ENCODE results near the gene CDYL. TPM values are rescaled to one million over a fixed set of nuclear protein-coding genes. Genes with fewer than 3 reads are reported as not detected.

CDYL gene
- total RNA-seq, 1 donor from 2014 or later = 31.8 TPM

- no peak for ATAC-seq
- intact Hi-C loops (cut with micrococcal nuclease) = no loop called here
- no peak for DNase-seq
Observed at GRCh38 chr6:4899249-4900034, 123.2 kb downstream of the CDYL start.

- ATAC-seq = no peak
- intact Hi-C loops (cut with micrococcal nuclease) = no loop called here
- no peak for DNase-seq
Observed at GRCh38 chr6:4901386-4902061, 125.3 kb downstream of the CDYL start.

DNA sequence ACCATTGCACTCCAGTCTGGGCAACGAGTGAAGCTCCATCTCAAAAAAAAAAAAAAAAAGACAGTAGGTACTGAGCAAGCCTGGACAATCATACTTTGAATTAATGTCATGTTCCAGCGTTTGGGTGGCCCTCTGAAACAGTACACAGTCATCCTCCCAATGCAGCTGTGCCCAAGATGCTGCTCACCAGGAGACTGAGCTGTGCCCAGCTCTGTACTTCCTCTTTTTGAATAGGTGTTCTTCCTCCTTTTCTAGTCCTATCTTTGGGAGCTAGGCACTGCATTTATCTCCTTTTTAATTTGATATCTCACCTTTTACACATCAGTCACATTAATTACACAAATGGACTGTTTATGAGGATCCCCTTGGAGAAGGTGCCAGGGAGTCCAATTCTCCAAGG is 126.2 kb downstream of the CDYL start:
- no peak for DNase-seq
- intact Hi-C loops (cut with micrococcal nuclease) = no loop called here
- no peak for ATAC-seq

- ATAC-seq = no peak
- intact Hi-C loops (cut with micrococcal nuclease) = no loop called here
- no peak for DNase-seq
Observed at GRCh38 chr6:4903121-4903520, 126.9 kb downstream of the CDYL start.

DNA sequence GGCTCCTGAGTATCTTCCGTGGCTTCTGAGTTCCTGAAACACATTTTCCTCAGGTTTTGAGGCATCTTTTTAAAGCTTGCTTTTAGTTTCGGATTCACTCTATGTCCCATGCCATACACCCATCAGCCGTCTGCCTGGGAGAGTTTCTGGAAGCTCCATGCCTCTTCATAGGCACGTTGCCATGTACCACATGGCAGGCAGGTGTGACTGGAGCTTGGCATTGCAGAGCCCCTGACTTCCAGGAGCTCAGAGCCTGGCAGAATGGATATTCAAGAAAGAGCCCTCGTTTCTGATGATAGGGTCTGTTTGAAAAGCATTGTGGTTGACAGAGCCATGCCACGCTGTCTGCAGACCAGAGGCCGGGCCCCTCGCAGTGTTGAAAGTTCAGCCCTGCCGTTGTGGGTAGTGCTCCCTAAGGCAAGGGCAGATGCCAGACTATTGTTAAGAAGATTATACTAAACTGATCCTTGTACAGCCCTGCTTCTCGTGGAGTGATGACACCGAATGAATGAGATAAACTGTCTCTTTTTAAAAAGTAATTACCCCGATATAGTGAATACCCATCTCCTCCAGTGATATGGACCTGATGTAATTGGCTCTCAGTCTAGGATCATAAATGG is 127.7 kb downstream of the CDYL start:
- peak; percentile 53 for ATAC-seq
- DNase-seq = no peak
- intact Hi-C loops (cut with micrococcal nuclease) = no loop called here

- DNase-seq = no peak
- intact Hi-C loops (cut with micrococcal nuclease) = no loop called here
- ATAC-seq = no peak
Observed at GRCh38 chr6:4904461-4905025, 128.3 kb downstream of the CDYL start.

- DNase-seq (no peak), ATAC-seq (no peak)
- intact Hi-C loops (cut with micrococcal nuclease) = no loop called here
Observed at GRCh38 chr6:4905826-4906225, 129.6 kb downstream of the CDYL start.

DNA sequence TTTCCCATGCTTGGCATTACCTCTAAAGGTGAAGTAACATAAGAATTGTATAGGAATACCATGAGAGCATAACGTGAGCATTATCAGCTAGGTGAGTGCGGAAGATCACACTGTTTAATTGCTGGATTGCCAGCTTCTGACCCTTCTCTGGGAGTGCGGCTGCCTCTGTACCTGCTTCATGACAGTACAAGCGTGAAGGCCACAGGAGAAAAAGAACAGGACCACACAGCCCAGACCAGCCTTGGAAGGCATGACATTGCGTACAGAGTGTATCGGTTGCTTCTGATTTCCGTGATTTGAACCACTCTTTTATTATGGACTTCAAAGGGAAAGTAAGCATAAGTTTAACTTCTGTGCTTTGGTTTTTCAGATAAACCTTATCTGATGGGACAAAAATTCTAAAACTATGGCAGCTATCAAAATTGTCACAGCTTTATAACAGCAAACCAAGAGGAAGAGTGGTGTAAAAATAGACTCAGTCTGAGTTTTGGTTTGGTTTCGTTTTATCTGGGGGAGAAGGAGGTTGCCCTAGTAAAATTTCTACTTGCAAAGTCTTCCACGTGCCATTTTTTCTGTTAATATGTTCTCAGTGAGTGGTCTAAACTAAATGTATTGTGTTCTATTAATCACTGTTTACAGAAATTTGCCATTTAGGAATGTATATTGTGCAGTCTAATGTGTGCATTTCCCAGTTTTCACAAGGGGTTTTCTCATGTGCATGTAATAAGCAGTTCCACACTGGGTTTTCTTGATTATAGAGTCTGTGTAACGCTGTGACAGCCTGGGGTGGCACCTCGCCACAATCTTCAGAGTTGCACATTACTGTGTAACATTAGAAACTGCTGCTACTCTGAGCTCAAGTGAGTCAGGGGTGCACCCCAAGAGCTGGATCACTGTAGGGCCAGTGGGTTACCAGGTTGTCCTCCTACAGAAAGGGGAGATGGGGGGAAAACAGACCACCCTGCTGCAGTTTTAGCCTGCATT is 130.4 kb downstream of the CDYL start:
- no peak for DNase-seq
- peak; percentile 57 for ATAC-seq
- intact Hi-C loops (cut with micrococcal nuclease) = no loop called here

DNA sequence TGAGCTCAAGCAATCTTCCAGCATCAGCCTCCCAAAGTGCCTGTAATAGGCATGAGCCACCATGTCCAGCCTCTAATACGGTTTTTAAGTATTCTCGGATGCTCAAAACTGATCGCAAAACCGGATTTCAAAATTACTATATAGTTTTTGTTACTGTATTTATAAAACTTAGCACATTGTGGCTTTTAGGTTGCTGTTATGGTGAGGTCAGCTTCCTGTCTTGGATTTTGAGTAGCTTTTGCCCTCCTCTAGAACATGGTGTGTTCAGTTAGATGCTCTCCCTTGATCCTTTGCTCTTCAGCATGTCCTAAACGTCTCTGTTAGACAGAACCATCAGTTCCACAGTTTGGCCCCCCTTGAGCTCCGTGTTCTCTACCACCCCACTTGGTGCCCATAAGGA is 131.4 kb downstream of the CDYL start:
- intact Hi-C loops (cut with micrococcal nuclease) = no loop called here
- no peak for DNase-seq
- no peak for ATAC-seq

DNA sequence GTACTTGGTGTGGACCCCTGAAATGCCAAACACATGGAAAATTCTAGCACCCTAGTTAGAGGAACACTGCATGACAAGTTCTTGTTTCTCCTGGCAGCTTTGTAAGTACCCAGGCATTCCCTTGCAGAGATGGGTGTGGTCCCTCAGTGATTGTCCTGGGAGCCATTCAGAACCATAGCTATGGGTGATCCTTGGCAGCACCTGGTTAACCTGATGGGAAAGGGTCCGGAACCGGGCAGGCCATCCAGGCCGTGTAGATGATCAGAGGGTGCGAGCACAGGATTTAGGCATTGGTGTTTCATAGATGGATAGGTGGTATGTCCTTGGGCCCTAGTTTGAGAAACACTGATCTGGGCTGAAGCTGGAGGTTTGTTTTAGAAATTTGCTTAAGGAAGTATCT is 131.9 kb downstream of the CDYL start:
- ATAC-seq = no peak
- intact Hi-C loops (cut with micrococcal nuclease) = no loop called here
- DNase-seq = no peak

GRCh38 chr6:4909063-4909706 is 133.0 kb downstream of the CDYL start:
- no peak for DNase-seq
- intact Hi-C loops (cut with micrococcal nuclease) = no loop called here
- no peak for ATAC-seq

DNA sequence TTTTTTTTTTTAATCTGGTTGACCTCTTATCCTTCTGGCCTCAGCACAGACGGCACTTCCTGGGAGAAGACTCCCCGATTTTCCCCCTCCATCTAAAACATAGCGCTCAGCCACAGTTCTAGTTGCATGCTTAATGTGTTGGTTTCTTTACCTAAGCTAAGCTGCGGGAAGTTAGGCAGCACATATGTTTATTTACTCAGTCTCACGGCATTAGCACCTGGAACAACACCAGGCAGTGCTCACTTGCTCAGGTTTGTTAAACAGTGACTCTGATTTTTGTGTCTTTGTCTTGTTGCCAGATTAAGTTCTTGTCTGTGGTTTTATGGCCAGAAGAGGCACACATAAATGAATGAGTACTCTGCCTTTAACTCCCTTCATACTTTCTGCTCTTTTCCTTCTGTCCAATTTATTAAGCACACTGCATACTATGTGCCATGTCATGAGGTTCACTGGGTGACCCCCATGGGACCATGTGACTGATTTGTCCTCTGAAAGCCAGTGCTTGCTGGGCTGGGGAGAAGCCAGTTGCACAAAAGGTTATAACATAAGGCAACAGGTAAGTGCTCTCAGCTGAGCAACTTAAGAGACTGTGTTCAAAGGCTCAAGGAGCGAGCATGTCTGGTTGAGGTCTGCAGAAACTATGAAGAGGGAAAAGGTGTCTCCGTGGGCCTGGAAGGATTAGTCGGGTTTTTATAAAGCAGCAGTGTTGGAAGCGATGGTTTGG is 134.0 kb downstream of the CDYL start:
- DNase-seq (no peak), ATAC-seq (no peak)
- intact Hi-C loops (cut with micrococcal nuclease) = no loop called here

- intact Hi-C loops (cut with micrococcal nuclease) = no loop called here
- ATAC-seq (no peak), DNase-seq (no peak)
Observed at GRCh38 chr6:4912559-4912958, 136.4 kb downstream of the CDYL start.

GRCh38 chr6:4913705-4914419 is 137.7 kb downstream of the CDYL start:
- no peak for ATAC-seq
- intact Hi-C loops (cut with micrococcal nuclease) = no loop called here
- no peak for DNase-seq

DNA sequence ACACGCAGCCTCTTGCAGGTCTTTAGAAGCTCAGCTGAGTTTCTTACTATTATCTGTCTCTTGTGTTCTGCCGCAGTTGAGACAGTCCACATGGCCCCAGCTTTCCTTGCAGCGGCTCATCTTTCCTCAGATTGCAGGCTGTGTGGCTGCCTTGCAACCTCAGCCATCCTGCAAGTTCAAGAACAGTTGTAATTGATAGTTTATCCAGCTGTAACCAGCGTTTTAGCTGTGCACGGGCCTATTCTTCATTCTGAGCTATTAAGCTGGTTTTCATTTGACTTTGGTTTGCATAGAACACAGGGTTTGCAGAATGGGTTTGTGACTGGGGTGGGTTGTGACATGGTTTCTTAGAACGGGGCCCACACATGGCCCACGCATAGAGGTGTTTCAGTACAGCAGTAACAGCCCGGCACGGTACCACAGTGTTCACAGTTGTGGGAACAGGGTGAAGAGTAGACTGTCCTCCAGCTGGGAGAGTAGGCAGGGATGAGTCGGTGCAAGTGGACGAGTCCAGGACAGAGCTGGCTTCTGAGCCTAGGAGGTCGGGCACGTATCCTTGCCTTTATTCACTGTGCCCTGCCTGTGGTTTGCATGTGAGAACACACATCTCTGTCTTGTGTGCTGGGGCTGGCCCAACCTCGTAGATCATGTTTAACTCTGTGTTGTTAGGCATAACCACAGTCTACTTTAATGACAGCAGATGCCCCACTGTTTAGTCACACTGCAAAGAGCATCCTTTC is 138.4 kb downstream of the CDYL start:
- ATAC-seq (no peak), DNase-seq (no peak)
- intact Hi-C loops (cut with micrococcal nuclease) = no loop called here

- DNase-seq = no peak
- intact Hi-C loops (cut with micrococcal nuclease) = no loop called here
- ATAC-seq = no peak
Observed at GRCh38 chr6:4916954-4917561, 140.9 kb downstream of the CDYL start.
